NCI-H1417 (cell line): ENCODE measurements around the gene TMEM150B.
"Not testable (repeated sequence)": the region's sequence is repeated elsewhere in the genome, so short reads cannot be mapped to it uniquely, and the experiment has no call there.

Source experiments
- DNase-seq, 3 experiments: peaks; one replicate each; lab custom pipeline; 2025; lab: John Stamatoyannopoulos, UW

The TMEM150B gene

DNA sequence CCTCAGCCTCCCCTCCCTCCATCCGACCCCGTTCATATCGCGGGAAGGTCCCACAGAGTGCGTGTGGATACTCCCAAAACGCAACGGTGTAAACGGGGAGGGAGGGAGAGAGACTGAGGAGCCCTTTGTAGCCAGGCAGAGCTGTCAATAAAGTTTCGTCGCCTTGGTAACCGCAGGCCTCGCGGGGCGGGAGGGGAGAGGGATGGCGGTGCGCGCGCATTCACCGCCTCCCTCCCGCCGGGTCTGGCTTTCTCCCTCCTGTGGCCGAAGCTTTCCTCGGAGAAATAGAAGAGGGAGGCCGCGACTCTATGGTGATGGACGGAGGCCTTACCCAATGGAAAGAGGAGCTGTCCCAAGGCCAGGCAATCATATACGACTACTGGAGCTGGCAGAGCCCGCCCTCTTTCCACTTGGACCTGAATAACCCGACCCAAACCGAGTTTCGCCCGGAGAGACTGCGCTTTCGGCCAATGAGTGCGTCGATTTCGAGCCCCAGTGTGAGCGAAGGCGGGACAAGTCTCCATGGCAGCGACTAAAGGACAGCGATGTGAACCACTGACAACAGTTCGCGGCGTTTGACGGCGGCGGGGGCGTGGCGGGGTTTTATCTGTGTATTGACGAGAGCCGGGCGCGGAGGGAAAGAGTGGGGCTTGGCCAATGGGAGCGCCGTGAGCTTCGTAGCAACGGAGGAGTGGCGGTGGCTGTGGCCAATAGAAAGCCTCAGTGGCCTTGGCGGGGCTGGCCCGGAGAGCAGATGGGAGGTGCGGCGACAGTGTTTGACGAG lies 14.2 kb upstream of the TMEM150B start, which contains the start of gene KMT5C:
TSS of gene KMT5C (plus strand) at position 772 of the 784 bp plus-strand sequence. CDS start 2,061 bp downstream, outside the sequence.
- peak; percentile 99 to 100 (median 100) for DNase-seq

DNA sequence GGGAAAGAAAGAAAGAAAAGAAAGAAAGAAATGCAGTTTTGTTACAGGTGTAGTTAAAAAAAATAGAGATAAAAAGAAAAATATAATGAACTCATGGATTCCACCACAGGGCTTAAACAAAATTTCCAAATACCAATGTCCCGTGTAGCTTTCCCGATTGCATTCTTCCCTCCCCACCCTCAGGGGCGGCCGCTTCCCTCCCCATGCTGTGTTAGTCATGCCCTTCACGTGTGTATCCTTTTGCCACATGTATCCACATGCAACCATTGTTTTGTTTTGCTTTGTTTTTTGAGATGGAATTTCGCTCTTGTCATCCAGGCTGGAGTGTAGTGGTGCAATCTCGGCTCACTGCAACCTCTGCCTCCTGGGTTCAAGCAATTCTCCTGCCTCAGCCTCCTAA lies 11.0 kb upstream of the TMEM150B start:
- DNase-seq = no peak

DNA sequence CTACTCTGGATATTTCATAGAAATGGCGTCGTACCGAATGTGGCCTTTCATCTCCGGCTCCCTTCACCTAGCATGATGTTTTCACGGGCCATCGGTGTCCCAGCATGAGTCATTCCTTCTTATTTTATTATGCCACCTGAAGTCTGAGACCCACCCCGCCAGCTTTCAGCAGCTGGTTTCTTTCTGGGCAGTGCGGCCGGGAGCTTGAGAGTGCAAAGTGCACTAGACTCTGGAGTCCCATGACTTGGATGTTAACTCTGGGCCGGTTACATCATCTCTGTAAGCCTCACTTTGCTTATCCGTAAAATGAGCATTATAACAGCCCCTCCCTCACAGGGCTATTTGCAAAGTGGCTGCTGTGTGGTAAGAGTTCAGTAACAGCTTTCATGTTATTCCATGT lies 8.7 kb upstream of the TMEM150B start:
- DNase-seq = no peak

DNA sequence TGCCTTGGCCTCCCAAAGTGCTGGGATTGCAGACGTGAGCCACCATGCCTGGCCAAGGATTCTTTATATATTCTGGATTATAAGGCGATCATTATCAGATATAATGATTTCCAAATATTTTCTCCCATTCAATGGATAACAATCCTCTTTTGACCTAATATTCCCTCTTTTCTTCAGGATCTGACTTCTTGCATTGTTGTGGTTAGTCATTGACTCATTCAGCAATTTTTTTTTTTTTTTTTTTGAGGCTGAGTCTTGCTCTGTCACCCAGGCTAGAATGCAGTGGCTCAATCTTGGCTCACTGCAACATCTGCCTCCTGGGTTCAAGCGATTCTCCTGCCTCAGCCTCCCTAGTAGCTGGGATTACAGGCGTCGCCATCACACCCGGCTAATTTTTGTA lies 4.7 kb upstream of the TMEM150B start:
- not testable (repeated sequence) for DNase-seq

DNA sequence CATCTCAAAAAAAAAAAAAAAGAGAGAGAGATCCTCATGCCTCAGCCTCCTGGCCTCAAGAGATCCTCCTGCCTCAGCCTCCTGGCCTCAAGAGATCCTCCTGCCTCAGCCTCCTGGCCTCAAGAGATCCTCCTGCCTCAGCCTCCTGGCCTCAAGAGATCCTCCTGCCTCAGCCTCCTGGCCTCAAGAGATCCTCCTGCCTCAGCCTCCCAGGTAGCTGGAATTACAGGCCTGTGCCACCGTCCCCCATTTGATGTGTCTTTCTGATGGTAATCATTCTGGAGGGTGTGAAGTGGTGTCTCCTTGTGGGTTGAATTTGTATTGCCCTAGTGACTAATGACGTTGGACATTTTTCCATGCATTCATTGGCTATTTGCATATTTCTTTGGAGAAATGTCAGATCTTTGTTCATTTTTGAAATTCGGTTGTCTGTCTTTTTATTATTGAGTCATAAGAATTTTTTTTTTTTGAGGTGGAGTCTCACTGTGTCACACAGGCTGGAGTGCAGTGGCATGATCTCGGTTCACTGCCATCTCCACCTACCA lies 3.7 kb upstream of the TMEM150B start:
- not testable (repeated sequence) for DNase-seq

DNA sequence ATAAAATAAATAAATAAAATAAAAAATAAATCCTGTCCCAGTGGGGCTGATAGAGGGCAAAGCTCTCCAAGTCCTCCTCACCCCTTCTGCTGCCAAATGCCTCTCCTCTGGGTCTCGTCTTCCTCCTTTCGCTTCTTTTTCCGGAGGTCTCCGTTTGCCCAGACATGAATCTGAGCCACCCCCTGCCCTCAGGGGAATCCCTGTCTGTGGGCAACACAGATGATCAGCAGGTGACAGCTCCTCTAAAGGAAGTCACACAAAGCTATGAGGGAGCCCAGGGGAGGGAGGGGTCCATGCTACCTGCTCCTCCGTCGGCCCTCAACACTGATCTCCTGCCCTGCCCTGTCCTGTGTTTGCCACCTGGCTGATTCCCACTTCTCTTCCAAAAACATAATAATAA lies 479 bp downstream of the TMEM150B start:
- DNase-seq = no peak

DNA sequence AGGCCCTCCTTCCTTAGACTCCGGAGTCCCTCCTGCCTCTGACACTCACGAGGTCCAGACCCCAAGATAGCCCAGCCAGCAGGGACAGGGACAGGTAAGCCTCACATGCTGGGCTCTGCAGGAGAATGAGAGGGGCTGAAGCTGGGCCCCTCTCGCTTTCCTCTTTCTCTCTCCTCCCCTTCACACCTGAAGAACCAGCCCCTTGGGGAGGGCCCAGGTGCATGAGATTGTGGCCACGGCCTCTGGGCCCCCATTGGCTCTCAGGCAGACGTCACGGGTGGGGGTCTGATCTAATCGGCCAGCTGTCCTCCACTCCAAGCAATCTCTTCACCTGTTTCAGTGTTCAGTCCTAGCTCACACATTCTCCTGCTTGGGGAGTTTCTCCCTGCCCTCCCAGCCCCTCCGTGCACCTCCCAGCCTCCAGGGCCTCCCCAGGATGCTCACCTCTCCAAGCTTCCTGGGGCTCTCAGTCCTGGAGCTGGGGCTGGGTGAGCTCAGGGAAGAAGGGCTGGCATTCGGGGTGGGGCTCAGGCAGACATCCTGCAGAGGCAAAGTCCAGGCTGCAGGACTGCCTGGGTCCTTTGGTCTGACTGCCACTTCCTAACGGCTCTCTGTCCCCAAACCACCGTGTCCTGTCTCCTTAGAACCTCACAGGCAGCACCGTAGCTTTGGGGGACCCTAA lies 2.8 kb downstream of the TMEM150B start:
- no peak for DNase-seq

DNA sequence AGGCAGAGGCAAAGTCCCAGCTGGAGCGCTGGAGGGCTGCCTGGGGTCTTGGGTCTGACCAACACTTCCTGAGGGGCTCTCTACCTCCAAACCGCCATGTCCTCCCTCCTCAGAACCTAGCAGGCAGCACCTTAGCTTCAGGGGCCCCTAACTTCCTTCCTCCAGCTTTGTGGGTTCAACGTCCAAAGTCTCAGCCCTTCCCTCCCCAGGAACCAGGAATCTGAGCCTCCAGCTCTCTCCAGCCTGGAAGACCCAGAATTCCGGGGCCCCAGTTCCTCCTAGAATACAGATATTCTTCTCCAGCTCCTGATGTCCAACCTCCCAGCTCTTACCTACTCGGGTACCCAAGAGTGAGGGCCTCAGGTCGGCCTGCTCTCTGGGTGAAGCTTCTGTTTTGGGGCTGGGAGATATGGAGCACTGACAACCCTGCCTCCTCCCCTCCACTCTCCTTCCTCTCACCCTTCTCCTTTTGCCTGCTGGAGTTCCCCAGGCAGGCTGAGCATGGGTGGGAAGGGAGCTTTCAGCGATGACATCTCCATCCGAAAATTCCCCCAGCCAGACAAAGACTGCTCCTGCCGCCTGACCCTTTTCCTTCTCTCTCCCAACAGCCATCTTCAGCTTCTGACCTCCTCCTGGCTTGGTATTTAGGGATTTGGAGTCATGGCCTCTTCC lies 3.5 kb downstream of the TMEM150B start:
- no peak for DNase-seq

DNA sequence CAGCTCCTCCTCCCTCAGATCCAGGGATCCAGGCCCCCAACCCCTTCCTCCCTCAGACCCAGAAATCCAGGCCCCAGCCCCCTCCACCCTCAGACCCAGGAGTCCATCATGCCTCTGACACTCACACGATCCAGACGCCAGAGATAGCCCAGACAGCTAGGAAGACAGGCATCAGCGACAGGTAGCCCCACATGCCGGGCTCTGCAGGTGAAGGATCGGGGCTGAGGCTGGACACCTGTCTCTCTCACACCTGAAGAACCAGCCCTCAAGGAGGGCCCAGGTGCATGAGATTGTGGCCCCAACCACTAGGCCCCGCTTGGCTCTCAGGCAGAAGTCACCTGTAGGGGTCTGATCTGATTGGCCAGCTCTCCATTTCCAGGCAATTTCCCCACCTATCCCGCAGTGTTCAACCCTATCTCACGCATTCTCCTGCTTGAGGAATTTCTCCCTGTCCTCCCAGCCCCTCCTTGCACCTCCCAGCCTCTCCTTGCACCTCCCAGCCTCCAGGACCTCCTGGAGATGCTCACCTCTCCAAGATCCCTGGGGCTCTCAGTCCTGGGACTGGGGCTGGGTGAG lies 4.2 kb downstream of the TMEM150B start:
- DNase-seq = no peak

DNA sequence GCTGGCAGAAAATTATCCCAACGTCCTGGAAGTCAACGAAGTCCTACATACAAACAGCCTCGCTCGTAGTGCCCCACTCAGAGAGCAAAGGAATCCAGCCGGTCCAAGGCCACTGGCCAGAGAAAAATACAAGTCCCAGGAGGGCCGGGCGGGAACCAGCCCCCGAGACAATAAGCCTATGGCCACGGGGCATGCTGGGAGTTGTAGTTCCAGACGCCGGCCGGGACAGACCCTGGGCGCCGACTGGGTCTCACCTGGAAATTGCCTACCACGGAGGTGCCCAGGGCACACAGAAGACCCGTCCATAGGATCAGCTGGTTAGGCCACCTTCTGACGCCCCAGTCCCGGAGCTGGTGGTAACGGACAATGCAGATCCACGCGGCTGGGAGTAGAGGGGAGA lies 5.4 kb downstream of the TMEM150B start:
- peak in 1 of 3 experiments; percentile 33 for DNase-seq

DNA sequence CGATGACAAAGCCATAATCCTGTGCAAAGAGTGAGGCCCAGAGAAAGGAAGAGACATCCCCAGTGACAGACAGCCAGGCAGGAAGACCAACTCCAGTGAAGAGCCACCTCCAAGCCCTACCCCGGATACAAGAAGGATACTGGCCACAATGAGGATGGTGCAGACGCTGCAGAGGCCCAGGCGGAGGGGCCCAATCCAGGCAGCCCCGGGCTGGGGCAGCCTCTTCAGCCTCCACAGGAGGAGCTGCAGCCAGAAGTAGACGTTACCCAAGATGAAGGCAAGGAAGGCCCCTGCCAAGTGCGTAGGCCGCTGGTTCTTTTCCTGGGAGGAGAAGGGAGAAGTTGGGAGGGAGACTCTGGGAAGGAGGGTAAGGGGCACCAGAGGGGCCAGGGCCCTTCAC lies 8.5 kb downstream of the TMEM150B start:
- no peak for DNase-seq

DNA sequence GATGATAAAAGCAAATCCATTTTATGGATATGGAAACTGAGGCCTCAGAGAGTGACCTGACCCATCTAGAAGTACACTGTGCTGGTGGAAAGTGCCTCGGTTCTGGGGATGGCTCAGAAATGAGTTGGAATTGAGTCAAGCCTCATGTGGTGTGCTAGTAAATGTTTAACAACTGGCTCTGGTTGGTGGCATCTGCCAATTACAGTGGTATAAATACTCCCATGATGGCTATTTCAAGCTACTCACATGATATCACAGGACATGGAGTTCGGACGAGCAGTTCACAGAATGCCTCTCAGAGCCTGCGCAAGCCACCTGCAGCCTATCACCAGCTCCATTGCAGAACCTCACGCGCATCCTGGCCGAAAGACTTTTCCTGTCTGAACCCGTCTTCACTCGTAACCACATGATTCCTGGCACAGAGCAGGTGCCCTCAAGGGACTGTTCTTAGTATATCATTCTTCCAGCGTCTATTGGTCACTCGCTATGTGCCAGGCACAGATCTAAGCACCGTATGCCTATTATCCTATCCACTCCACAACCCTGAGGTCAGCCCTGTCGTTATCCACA lies 9.1 kb downstream of the TMEM150B start:
- no peak for DNase-seq

DNA sequence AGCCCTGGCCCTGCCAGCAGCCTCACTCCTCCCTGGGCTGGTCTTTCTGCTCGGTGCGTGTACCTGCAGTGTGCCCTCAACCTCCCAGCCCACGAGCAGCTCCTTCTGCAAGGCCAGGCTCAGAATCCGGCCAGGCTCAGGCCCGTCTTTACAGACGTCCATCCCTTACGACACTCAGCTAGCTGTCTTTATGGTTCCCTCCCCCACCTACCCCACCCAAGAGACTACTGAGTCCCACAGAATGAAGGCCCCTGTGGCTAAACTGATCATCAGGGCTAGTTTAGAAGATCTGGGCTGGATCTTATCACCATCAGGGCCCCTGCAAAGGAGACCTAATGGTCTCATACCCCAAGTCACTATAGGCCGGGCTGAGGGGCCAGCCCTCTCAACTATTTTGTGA lies 10.7 kb downstream of the TMEM150B start:
- no peak for DNase-seq

DNA sequence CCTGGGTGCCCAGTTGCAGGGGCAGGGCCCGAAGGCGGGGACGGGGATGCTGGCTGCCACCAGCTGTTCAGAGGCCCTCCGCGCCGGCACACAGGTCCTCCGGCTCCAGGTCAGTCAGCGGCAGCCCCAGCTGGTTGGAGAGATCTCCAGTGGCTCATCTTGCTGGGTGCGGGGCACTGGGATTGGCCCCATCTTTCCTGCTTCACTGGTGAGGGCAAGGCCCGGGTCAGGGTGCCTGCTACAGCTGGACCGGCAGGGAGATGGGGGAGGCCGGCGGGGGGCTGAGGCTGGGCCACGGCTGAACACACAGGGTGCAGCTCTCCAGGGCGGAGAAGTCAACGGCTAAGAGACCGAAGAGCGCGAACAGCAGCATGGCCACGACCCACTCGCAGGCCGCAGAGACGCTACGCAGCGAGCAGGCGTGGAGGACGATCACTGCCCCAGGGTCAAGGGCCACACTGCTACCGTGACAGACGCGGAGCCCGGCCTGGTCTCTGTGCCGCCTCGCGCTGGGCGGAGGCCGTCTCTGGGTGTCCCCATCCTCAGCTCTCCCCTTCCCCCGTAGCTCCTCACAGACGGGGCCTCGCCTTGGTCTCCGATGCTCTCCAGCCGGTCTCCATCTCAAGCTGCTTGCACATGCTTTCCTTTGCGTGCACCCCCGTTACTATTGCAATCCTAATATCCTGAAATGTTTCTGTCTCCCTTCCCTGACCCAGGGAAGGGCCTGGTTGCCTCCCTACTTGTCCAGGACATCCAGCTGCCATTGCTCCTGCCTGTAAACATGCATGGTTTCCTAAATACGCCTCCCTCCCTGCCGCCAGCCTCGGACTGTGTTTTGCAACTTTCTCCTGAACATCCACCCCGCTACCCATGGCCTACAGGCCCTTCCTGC lies 12.3 kb downstream of the TMEM150B start:
- no peak for DNase-seq

DNA sequence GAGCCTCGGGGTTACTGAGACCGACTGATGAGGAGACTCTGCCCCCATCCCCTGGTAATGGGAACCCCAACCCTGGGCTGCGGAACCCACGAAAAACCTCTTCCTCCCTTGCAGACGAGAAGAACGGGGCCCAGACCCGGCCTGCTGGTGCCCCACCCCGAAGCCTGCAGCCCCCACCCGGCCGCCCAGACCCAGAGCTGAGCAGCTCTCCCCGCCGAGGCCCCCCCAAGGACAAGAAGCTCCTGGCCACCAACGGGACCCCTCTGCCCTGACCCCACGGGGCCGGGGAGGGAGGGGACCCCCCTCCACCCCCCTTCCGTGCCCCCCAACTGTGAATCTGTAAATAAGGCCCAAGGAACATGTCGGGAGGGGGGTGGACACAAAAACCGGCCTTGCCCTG lies 13.3 kb downstream of the TMEM150B start:
- no peak for DNase-seq

DNA sequence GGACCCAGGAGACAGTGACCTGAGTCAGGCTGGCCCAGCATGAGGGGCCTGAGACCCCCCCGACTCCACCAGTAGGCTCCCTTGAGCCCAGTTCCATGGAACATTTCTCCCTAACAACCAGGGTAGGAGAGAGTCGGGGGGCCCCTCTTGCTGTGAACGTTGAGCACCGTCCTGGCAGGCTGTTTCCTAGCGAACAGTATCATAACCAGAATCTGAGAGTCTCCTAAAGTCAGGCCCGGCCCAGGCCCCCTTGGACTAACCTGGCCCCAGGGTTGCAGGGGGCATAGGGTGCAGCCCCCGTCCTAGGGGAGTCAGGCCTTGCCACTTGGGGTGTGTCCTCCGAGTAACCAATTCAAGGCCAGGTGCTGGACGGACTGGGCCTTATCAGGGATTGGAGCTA lies 13.7 kb downstream of the TMEM150B start:
- no peak for DNase-seq

DNA sequence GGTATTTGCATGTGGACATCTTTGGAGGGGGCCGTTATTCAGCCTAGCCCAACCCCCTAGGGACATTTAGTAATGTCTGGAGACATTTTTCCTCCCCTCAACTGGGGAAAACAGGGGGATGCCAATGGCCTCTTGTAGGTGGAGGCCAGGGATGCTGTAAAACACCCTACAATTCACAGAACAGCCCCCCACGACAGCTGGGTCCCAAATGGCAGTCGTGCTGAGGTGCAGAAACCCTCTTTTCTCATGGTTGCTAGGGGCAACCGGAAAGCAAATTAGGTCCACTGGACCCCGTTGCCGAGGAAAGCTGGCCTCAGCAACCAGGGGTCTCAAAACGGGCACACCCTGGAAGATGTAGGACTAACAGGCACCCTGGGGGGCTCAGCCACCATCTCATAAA lies 14.6 kb downstream of the TMEM150B start:
- DNase-seq = no peak

DNA sequence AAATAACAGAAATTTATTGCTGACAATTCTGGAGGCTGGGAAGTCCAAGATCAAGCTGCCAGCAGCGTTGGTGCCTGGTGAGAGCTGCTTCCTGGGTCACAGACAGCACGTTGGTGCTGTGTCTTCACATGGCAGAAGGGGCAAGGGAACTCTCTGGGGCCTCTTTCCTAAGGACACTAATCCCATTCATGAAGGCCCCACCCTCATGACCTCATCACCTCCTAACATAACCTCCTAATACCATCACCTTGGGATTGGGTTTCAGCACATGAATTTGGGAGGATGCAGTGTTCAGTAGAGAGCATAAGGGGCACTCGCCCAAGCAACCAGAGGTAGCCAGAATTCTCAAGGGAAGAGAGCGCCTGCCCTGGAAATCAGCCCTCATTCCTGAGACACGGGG lies 15.7 kb downstream of the TMEM150B start:
- no peak for DNase-seq

DNA sequence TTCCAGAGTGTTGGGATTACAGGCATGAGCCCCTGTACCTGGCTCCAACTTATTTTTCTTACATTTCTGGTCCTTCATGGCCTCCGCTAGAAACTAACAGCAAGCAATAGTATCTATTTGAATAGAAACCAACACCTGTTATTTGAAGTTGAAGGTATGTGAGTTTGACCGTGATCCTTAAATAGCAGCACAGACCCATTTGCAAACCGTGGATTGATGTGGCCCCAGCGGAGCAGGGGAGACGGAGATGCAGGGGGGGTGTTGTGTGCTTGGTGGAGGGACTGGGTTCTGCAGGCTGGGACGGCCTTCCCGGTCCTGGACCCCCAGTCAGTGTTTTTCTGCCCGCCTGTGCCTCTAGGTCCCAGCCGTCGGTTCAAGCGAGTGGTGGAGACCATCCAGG lies 16.9 kb downstream of the TMEM150B start:
- no peak for DNase-seq

DNA sequence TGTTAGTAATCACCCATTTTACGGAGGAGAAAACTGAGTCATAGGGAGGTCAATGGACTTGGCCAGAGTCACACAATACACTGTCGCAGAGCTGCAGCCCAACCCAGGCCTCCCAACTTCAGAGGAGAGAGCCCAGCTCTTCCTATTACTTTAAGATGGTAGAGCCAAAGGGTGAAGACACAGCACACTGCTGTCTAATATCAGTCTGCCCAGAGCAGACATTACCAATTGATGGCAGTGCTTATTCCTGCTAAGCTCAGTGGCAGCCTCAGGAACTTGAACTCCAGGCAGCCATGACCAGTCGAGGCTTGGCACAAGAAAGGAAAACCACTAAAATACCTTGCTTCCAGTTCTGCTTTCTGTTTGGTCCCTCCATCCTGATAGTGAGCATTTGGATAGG lies 18.4 kb downstream of the TMEM150B start:
- no peak for DNase-seq

DNA sequence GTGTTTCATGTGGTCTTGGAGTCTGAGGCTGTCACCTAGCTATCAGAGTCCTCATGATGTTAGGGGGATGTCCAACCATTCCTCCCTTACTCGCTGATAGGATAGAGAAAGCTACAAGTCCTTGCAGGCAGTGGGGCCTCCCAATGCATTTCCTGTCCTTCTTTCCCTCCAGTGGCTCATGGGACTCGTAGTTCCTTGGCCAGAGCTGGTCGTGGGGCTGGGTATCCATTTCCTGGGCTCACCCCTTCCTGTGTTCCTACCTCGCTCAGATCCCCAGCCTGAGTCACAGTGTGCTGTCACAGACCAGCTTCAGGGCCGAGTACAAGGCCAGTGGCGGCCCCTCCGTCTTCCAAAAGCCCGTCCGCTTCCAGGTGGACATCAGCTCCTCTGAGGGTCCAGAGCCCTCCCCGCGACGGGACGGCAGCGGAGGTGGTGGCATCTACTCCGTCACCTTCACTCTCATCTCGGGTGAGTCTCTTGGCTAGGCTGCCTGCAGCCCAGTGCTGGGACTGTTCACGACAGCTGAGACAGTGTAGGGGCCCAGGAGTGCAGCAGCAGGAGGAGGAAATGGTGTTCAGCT lies 19.1 kb downstream of the TMEM150B start:
- DNase-seq = no peak
